Ovary (tissue), 10 donors: ENCODE measurements around the gene SERPINB11. TPM values are rescaled to one million over a fixed set of nuclear protein-coding genes. Genes with fewer than 3 reads are reported as not detected.
"Not testable (repeated sequence)": the region's sequence is repeated elsewhere in the genome, so short reads cannot be mapped to it uniquely, and the experiment has no call there.

Source experiments
- DNase-seq, 5 donors: peaks; one replicate each; pipeline ENCODE4 v3.0.0-alpha.2; 2019 to 2020
- H3K27ac ChIP-seq, 2 donors: fragments of 200-600 bp; one replicate each; pipeline versions ENCODE4 v1.5.1 to v1.8.0; 2019 to 2022
- H3K27me3 ChIP-seq: fragments of 200-600 bp; one replicate; pipeline ENCODE4 v1.8.0; 2022
- H3K36me3 ChIP-seq: fragments of 200-600 bp; sonication (generic); one replicate; pipeline ENCODE4 v1.5.1; 2019
- H3K4me1 ChIP-seq: one replicate; pipeline ENCODE4 v1.8.1; 2013; ENCODE audit warnings: mild to moderate bottlenecking, moderate library complexity; ENCODE audit not compliant: insufficient read depth
- H3K4me3 ChIP-seq: fragments of 200-600 bp; sonication (generic); one replicate; pipeline ENCODE4 v1.5.1; 2017
- H3K9me3 ChIP-seq, 2 donors: fragments of 200-600 bp in 1 of 2; sonication (generic) in 1 of 2; one replicate each; pipeline versions ENCODE4 v1.5.1 to v1.8.1; 2013 to 2019; ENCODE audit warnings: mild to moderate bottlenecking in 1 of 2, moderate library complexity in 1 of 2
- CTCF ChIP-seq, 3 donors: fragments of 450-650 bp in 2 of 3; fragments of 200-600 bp in 1 of 3; IDR thresholded peaks; one replicate each; pipeline versions ENCODE4 v1.5.1 to v1.8.0; 2016 to 2022; ENCODE audit warnings: antibody characterized with exemption in 3 of 3, mild to moderate bottlenecking in 1 of 3
- EP300 ChIP-seq: sonication (generic); formaldehyde crosslinking; IDR thresholded peaks from one replicate; pipeline ENCODE4 v1.6.1; 2017; ENCODE audit warnings: antibody characterized with exemption
- POLR2A ChIP-seq: fragments of 450-650 bp; IDR thresholded peaks from one replicate; pipeline ENCODE4 v1.6.1; 2017; ENCODE audit warnings: antibody characterized with exemption, mild to moderate bottlenecking, moderate library complexity
- WGBS, 3 donors: extraction: QIAGEN DNeasy Blood & Tissue Kit in 1 of 3; methylation state at CpG; one replicate each; pipeline versions ENCODE4 v1.1.5 to v1.1.7; 2013 to 2017; 5-methylcytosine and 5-hydroxymethylcytosine counted together
- intact Hi-C, 4 donors: fragments of 100-400 bp; cut with DNase I; formaldehyde crosslinking; loops; one replicate each; pipeline versions ENCODE4 v1.11.0 to v1.15.1; 2022 to 2023
- long read RNA-seq, 3 donors: library from polyadenylated mRNA in 2 of 3; unstranded in 2 of 3; transcript quantifications; one replicate each; pipeline ENCODE4 v2.0.0 and lab custom pipeline, GENCODE V29; 2021 to 2026
- polyA plus RNA-seq, 2 donors: library from polyadenylated mRNA; stranded (reverse); fragments of 200-250 nt in 1 of 2; fragments of 350-450 nt in 1 of 2; fragmentation: Illumina TruSeq in 1 of 2; extraction: RNeasy Lipid Tissue Mini Kit (QIAGEN cat#74804) in 1 of 2; gene quantifications; one replicate each; pipeline ENCODE4 v1.2.3, GENCODE V29; 2013 to 2014
- total RNA-seq, 7 donors: library from RNA; depleted of rRNA in 2 of 7; stranded (reverse); fragments of >200 nt in 2 of 7; fragmentation: NEBNext Ultra II Directional in 3 of 7; extraction: Animal tissue kit (Norgen Biotek cat#: 25700) in 3 of 7; gene quantifications; one replicate each; pipeline versions ENCODE4 v1.1.0 to v1.2.4, GENCODE V29; 2016 to 2023
- donor health status: DM: no; HTN: no; CAD: no; lungs with moderate emphysema.
- donor health status: DM: no; HTN: no; CAD: no.
- donor health status: Bipolar disorder and iron deficiency.
- donor health status: DM: yes; HTN: yes; CAD: no.
- donor health status: DM: no; HTN: no; CAD: no.
- donor health status: DM: yes; HTN: yes; CAD: no.

SERPINB11 gene
- total RNA-seq (not detected), polyA plus RNA-seq (not detected)
- long read RNA-seq, donor 1: 0 reads
- long read RNA-seq, donor 2: 0 reads
- long read RNA-seq, donor 3: 0 reads

- no peaks in the 10 kb centered on the region for H3K36me3 ChIP-seq
- H3K27me3 ChIP-seq: no peaks in the 10 kb centered on the region
- TF ChIP-seq CTCF (IDR thresholded peaks at IDR 0.05): no peak
- TF ChIP-seq POLR2A: no peak
- no peak for TF ChIP-seq EP300
- intact Hi-C loops: no loop called here
- H3K9me3 ChIP-seq: no peaks in the 10 kb centered on the region
- no peak for DNase-seq
- H3K4me1 ChIP-seq: no peaks in the 10 kb centered on the region
- WGBS, 3 donors: 49 to 59% (median 58%) methylated on average over 2 of the region's 2 CpGs
- no peak within 1 kb of the TSS for H3K4me3 ChIP-seq
- H3K27ac ChIP-seq: no peak within 1 kb of the TSS
These were observed at the start of gene SERPINB11 for GRCh38 chr18:63702660-63703059. SERPINB11 (plus strand) TSS chr18:63702960; CDS start chr18:63710194, 7,234 bp downstream.

DNA sequence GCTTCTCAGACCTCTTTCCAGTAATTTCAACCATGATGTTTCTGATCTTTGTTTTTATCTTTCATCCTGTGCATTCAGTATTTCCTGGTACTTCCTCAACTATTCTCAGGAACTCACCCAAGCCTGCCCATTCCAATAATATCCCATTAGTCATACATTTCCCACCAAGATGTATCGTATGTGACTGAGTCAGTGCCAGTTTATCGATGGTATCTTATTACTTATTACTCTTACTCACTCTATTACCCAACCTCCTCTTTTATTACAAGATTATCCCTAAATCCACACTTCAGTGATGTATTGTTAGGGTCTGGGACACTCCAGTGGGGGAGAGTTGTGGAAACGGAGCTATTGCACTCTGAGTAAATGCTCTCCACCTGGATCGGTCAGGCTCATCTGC, 43.8 kb upstream of the SERPINB11 start:
- H3K9me3 ChIP-seq, H3K36me3 ChIP-seq, H3K27me3 ChIP-seq, H3K4me3 ChIP-seq, intact Hi-C loops, DNase-seq, H3K4me1 ChIP-seq, H3K27ac ChIP-seq: not testable (repeated sequence)
- WGBS, 3 donors: 80 to 93% (median 88%) methylated on average over 4 of the region's 4 CpGs

GRCh38 chr18:63661750-63662149, 41.0 kb upstream of the SERPINB11 start, which contains the start of gene SERPINB3:
SERPINB3 (minus strand) TSS chr18:63661893; CDS start chr18:63661216, 677 bp downstream.
- 66 to 81% (median 72%) methylated on average over 2 to 3 of the region's 3 CpGs for WGBS, 3 donors
- H3K9me3 ChIP-seq, intact Hi-C loops, H3K4me1 ChIP-seq, H3K27ac ChIP-seq, H3K4me3 ChIP-seq, H3K36me3 ChIP-seq, DNase-seq, H3K27me3 ChIP-seq: not testable (repeated sequence)

DNA sequence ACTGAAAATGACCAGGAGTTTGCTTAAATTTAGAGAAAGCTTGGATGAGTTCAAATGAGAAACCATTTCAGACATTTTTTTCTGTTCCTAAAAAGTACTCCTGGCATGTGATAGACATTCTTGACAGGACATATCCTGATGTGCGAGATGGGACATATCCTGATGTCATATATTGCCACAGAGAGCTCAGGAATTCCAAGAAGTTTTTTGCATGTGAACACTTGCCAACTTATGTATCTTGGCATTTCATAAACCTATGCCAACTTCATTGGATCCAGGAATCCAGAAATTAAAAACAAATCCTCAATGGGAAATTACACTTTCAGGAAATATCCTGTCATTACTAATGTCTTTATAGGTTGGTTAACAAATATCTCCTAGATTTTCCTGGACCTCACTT, 38.2 kb upstream of the SERPINB11 start:
- Histone ChIP-seq H3K36me3 (no peaks in the 10 kb centered on the region), H3K4me1 (no peaks in the 10 kb centered on the region), H3K9me3 (no peaks in the 10 kb centered on the region), H3K27ac (no peak overlapping the region), H3K4me3 (no peak overlapping the region), H3K27me3 (no peaks in the 10 kb centered on the region)
- WGBS, 3 donors: 84 to 91% (median 84%) methylated on average over 1 of the region's 1 CpG
- TF ChIP-seq POLR2A (no peak), EP300 (no peak), CTCF (IDR thresholded peaks at IDR 0.05) (no peak)
- intact Hi-C loops: no loop called here
- no peak for DNase-seq

GRCh38 chr18:63676526-63677323, 26.0 kb upstream of the SERPINB11 start:
- Histone ChIP-seq H3K4me3 (no peak overlapping the region), H3K27me3 (no peaks in the 10 kb centered on the region), H3K9me3 (no peaks in the 10 kb centered on the region), H3K27ac (no peak overlapping the region), H3K36me3 (no peaks in the 10 kb centered on the region), H3K4me1 (no peaks in the 10 kb centered on the region)
- TF ChIP-seq EP300: no peak
- TF ChIP-seq CTCF (IDR thresholded peaks at IDR 0.05): no peak
- TF ChIP-seq POLR2A: no peak
- intact Hi-C loops: no loop called here
- WGBS, 3 donors: 36 to 51% (median 38%) methylated on average over 5 of the region's 5 CpGs
- DNase-seq: no peak
